Activated naive CD4-positive, alpha-beta T cell treated with anti-CD3 and anti-CD28 coated beads, Interleukin-2, amount 50 U/mL, for 72 hours (primary cell): Measurements from ENCODE around the gene OSBPL10. TPM values are rescaled to one million over a fixed set of nuclear protein-coding genes. Genes with fewer than 3 reads are reported as not detected.

Experiments
- ATAC-seq, 2 donors: fragments of 150-1000 bp; cut with Tn5 transposase; 2 replicates each; pipeline ENCODE4 v1.10.0; 2021; ENCODE audit warnings: mild to moderate bottlenecking in 2 of 2, moderate library complexity in 2 of 2
- DNase-seq, 2 donors: peaks; one replicate each; pipeline ENCODE4 v3.0.0; 2021 to 2022; ENCODE audit warnings: low spot score in 2 of 2
- H3K27ac Mint-ChIP-seq, 2 donors: one replicate each; pipeline ENCODE4 v1.8.0; 2022; ENCODE audit warnings: mild to moderate bottlenecking in 2 of 2, mixed read lengths in 2 of 2
- H3K36me3 Mint-ChIP-seq, 2 donors: one replicate each; pipeline ENCODE4 v1.8.0; 2022; ENCODE audit warnings: mixed read lengths in 2 of 2
- H3K9me3 Mint-ChIP-seq, 2 donors: one replicate each; pipeline ENCODE4 v1.8.0; 2022; ENCODE audit warnings: mixed read lengths in 2 of 2
- total RNA-seq, 2 donors: library from RNA; stranded (reverse); gene quantifications; one replicate each; pipeline ENCODE4 v1.2.3, GENCODE V29; 2022

Gene OSBPL10
- total RNA-seq, 2 donors from 2014 or later: 1.1 to 32.6 TPM

GRCh38 chr3:31729082-31729481, 252.0 kb downstream of the OSBPL10 start:
- no peaks in the 10 kb centered on the region for H3K36me3 Mint-ChIP-seq
- H3K9me3 Mint-ChIP-seq: no peaks in the 10 kb centered on the region
- DNase-seq (no peak), ATAC-seq (no peak)
- no peak overlapping the region for H3K27ac Mint-ChIP-seq

GRCh38 chr3:31728403-31728802, 252.7 kb downstream of the OSBPL10 start:
- Mint-ChIP-seq H3K9me3 (no peaks in the 10 kb centered on the region), H3K27ac (no peak overlapping the region)

GRCh38 chr3:31725976-31726375, 255.1 kb downstream of the OSBPL10 start:
- Mint-ChIP-seq H3K27ac (no peak overlapping the region), H3K9me3 (no peaks in the 10 kb centered on the region), H3K36me3 (no peaks in the 10 kb centered on the region)
- no peak for DNase-seq
- no peak for ATAC-seq

More at GRCh38 chr3:31728403-31728802, 252.7 kb downstream of the OSBPL10 start:
- no peaks in the 10 kb centered on the region for H3K36me3 Mint-ChIP-seq
- no peak for DNase-seq
- ATAC-seq: no peak

GRCh38 chr3:31725568-31725967, 255.5 kb downstream of the OSBPL10 start:
- no peak for DNase-seq
- no peaks in the 10 kb centered on the region for H3K9me3 Mint-ChIP-seq
- ATAC-seq: no peak
- no peak overlapping the region for H3K27ac Mint-ChIP-seq
- no peaks in the 10 kb centered on the region for H3K36me3 Mint-ChIP-seq

GRCh38 chr3:31724651-31725050, 256.4 kb downstream of the OSBPL10 start:
- no peak for DNase-seq
- no peak overlapping the region for H3K27ac Mint-ChIP-seq
- H3K9me3 Mint-ChIP-seq: no peaks in the 10 kb centered on the region
- no peaks in the 10 kb centered on the region for H3K36me3 Mint-ChIP-seq
- no peak for ATAC-seq

GRCh38 chr3:31724116-31724515, 256.9 kb downstream of the OSBPL10 start:
- no peak for ATAC-seq
- H3K9me3 Mint-ChIP-seq: no peaks in the 10 kb centered on the region
- H3K27ac Mint-ChIP-seq: no peak overlapping the region

GRCh38 chr3:31723701-31724100, 257.4 kb downstream of the OSBPL10 start:
- DNase-seq: no peak

More at GRCh38 chr3:31724116-31724515, 256.9 kb downstream of the OSBPL10 start:
- no peaks in the 10 kb centered on the region for H3K36me3 Mint-ChIP-seq
- no peak for DNase-seq

GRCh38 chr3:31721676-31722075, 259.4 kb downstream of the OSBPL10 start:
- DNase-seq: no peak
- H3K36me3 Mint-ChIP-seq: no peaks in the 10 kb centered on the region
- H3K27ac Mint-ChIP-seq: no peak overlapping the region
- ATAC-seq: no peak
- no peaks in the 10 kb centered on the region for H3K9me3 Mint-ChIP-seq

More at GRCh38 chr3:31723701-31724100, 257.4 kb downstream of the OSBPL10 start:
- no peaks in the 10 kb centered on the region for H3K36me3 Mint-ChIP-seq
- no peak for ATAC-seq
- no peaks in the 10 kb centered on the region for H3K9me3 Mint-ChIP-seq
- H3K27ac Mint-ChIP-seq: no peak overlapping the region

GRCh38 chr3:31714495-31715280, 266.4 kb downstream of the OSBPL10 start:
- Mint-ChIP-seq H3K27ac (no peak overlapping the region), H3K36me3 (no peaks in the 10 kb centered on the region), H3K9me3 (peaks cover 0 to 7% of the 10 kb centered on the region in 2 donors)
- ATAC-seq (no peak), DNase-seq (no peak)

GRCh38 chr3:31713816-31714215, 267.2 kb downstream of the OSBPL10 start:
- DNase-seq: no peak
- no peak for ATAC-seq
- Mint-ChIP-seq H3K9me3 (peaks cover 0 to 7% of the 10 kb centered on the region in 2 donors), H3K36me3 (no peaks in the 10 kb centered on the region), H3K27ac (no peak overlapping the region)

GRCh38 chr3:31710123-31710803, 270.8 kb downstream of the OSBPL10 start:
- ATAC-seq (no peak), DNase-seq (no peak)
- Mint-ChIP-seq H3K9me3 (peaks cover 0 to 19% of the 10 kb centered on the region in 2 donors), H3K36me3 (no peaks in the 10 kb centered on the region), H3K27ac (no peak overlapping the region)

- ATAC-seq: no peak
- Mint-ChIP-seq H3K9me3 (peaks cover 0 to 19% of the 10 kb centered on the region in 2 donors), H3K36me3 (no peaks in the 10 kb centered on the region), H3K27ac (peak overlapping the region in 1 of 2 donors; percentile 7)
- DNase-seq: no peak
Measured at GRCh38 chr3:31709526-31709925, 271.5 kb downstream of the OSBPL10 start.

GRCh38 chr3:31709005-31709404, 272.1 kb downstream of the OSBPL10 start:
- no peak for DNase-seq

GRCh38 chr3:31707286-31707685, 273.8 kb downstream of the OSBPL10 start:
- Mint-ChIP-seq H3K27ac (no peak overlapping the region), H3K36me3 (no peaks in the 10 kb centered on the region), H3K9me3 (peaks cover 0 to 11% of the 10 kb centered on the region in 2 donors)
- no peak for ATAC-seq
- DNase-seq: no peak

More at GRCh38 chr3:31709005-31709404, 272.1 kb downstream of the OSBPL10 start:
- Mint-ChIP-seq H3K36me3 (no peaks in the 10 kb centered on the region), H3K27ac (peak overlapping the region in 1 of 2 donors; percentile 7), H3K9me3 (peaks cover 0 to 19% of the 10 kb centered on the region in 2 donors)
- no peak for ATAC-seq

- no peaks in the 10 kb centered on the region for H3K36me3 Mint-ChIP-seq
- peaks cover 0 to 11% of the 10 kb centered on the region in 2 donors for H3K9me3 Mint-ChIP-seq
- ATAC-seq (no peak), DNase-seq (no peak)
- H3K27ac Mint-ChIP-seq: no peak overlapping the region
Measured at GRCh38 chr3:31705736-31706135, 275.3 kb downstream of the OSBPL10 start.

GRCh38 chr3:31704591-31705179, 276.4 kb downstream of the OSBPL10 start:
- no peaks in the 10 kb centered on the region for H3K36me3 Mint-ChIP-seq

GRCh38 chr3:31704156-31704555, 276.9 kb downstream of the OSBPL10 start:
- peaks cover 0 to 11% of the 10 kb centered on the region in 2 donors for H3K9me3 Mint-ChIP-seq
- peak overlapping the region in 1 of 2 donors; percentile 15 for H3K27ac Mint-ChIP-seq

More at GRCh38 chr3:31704591-31705179, 276.4 kb downstream of the OSBPL10 start:
- peak; percentile 94 to 97 for ATAC-seq
- peak in 1 of 2 donors; percentile 23 for DNase-seq
- Mint-ChIP-seq H3K9me3 (peaks cover 0 to 11% of the 10 kb centered on the region in 2 donors), H3K27ac (peak overlapping the region; percentile 15 to 39)

More at GRCh38 chr3:31704156-31704555, 276.9 kb downstream of the OSBPL10 start:
- DNase-seq (no peak), ATAC-seq (no peak)
- no peaks in the 10 kb centered on the region for H3K36me3 Mint-ChIP-seq
